GM21529 (cell line): Measurements from ENCODE around the gene SPATA21.
A peak's percentile ranks its signal among the peaks of the same experiment; 100 is the strongest.
"Not testable (repeated sequence)": the region's sequence is repeated elsewhere in the genome, so short reads cannot be mapped to it uniquely, and the experiment has no call there.

Source experiments
- ATAC-seq: cut with Tn5 transposase; IDR thresholded peaks from one replicate; pipeline ENCODE4 v1.9.1; 2021; ENCODE audit not compliant: unreplicated experiment

SPATA21 gene

GRCh38 chr1:16385659-16386453 lies 51.4 kb downstream of the SPATA21 start:
- ATAC-seq: no peak

GRCh38 chr1:16383888-16384287 lies 53.3 kb downstream of the SPATA21 start:
- no peak for ATAC-seq

GRCh38 chr1:16380868-16381267 lies 56.4 kb downstream of the SPATA21 start:
- no peak for ATAC-seq

GRCh38 chr1:16378443-16378842 lies 58.8 kb downstream of the SPATA21 start:
- ATAC-seq: no peak

GRCh38 chr1:16376971-16377370 lies 60.3 kb downstream of the SPATA21 start:
- no peak for ATAC-seq

GRCh38 chr1:16375521-16376340 lies 61.5 kb downstream of the SPATA21 start:
- ATAC-seq: no peak

- no peak for ATAC-seq
These were observed 63.0 kb downstream of the SPATA21 start for GRCh38 chr1:16374266-16374665.

GRCh38 chr1:16372535-16373285 lies 64.5 kb downstream of the SPATA21 start:
- ATAC-seq: no peak

- ATAC-seq: no peak
These were observed 65.5 kb downstream of the SPATA21 start for GRCh38 chr1:16371725-16372124.

GRCh38 chr1:16369821-16370220 lies 67.4 kb downstream of the SPATA21 start:
- no peak for ATAC-seq

GRCh38 chr1:16367968-16368890 lies 69.0 kb downstream of the SPATA21 start:
- no peak for ATAC-seq

GRCh38 chr1:16367258-16367967 lies 69.8 kb downstream of the SPATA21 start:
- ATAC-seq: peak; percentile 59

- ATAC-seq: peak; percentile 78
These were observed 70.4 kb downstream of the SPATA21 start, which contains the start of gene SZRD1 for GRCh38 chr1:16366722-16367257. Gene SZRD1, plus strand, starts transcription at chr1:16367242. Its CDS starts 16 bp downstream, at chr1:16367258.

GRCh38 chr1:16365146-16365498 lies 72.1 kb downstream of the SPATA21 start:
- ATAC-seq: not testable (repeated sequence)

GRCh38 chr1:16356867-16357266 lies 80.4 kb downstream of the SPATA21 start:
- no peak for ATAC-seq

- no peak for ATAC-seq
These were observed 82.6 kb downstream of the SPATA21 start for GRCh38 chr1:16354619-16355018.

- ATAC-seq: no peak
These were observed 84.2 kb downstream of the SPATA21 start for GRCh38 chr1:16352842-16353535.

- ATAC-seq: peak; percentile 86
These were observed 85.0 kb downstream of the SPATA21 start, which contains the start of gene FBXO42 for GRCh38 chr1:16351994-16352841. Gene FBXO42, minus strand, starts transcription at chr1:16352480. Its CDS starts 37,062 bp downstream, at chr1:16315418.
